Measurements from ENCODE around the gene VRK3.

- no peak for TF ChIP-seq CTCF (IDR thresholded peaks at IDR 0.05)
- TF ChIP-seq POLR2AphosphoS5 (IDR thresholded peaks at IDR 0.05), result no peak
- TF ChIP-seq POLR2A (IDR thresholded peaks at IDR 0.05), result peak in 1 of 4 donors; percentile 22
- no peak for TF ChIP-seq EP300 (IDR thresholded peaks at IDR 0.05)
Observed at GRCh38 chr19:50050406-50051227, 25.4 kb upstream of the VRK3 start.

Data from upper lobe of left lung (tissue), 4 donors.